M059J (cell line): ENCODE results near the gene TTLL10. TPM values are rescaled to one million over a fixed set of nuclear protein-coding genes. Genes with fewer than 3 reads are reported as not detected.
"Not testable (repeated sequence)": the region's sequence is repeated elsewhere in the genome, so short reads cannot be mapped to it uniquely, and the experiment has no call there.

Experiments used
- DNase-seq: peaks from one replicate; pipeline ENCODE4 v3.0.0-alpha.2; 2012; ENCODE audit warnings: low read depth
- total RNA-seq: library from RNA; depleted of rRNA; stranded (reverse); fragments of >200 nt; shearing (Covaris generic); gene quantifications from 2 replicates; pipeline ENCODE4 v1.2.3, GENCODE V29; 2014

The TTLL10 gene
- total RNA-seq, 1 experiment from 2014 or later: not detected

DNA sequence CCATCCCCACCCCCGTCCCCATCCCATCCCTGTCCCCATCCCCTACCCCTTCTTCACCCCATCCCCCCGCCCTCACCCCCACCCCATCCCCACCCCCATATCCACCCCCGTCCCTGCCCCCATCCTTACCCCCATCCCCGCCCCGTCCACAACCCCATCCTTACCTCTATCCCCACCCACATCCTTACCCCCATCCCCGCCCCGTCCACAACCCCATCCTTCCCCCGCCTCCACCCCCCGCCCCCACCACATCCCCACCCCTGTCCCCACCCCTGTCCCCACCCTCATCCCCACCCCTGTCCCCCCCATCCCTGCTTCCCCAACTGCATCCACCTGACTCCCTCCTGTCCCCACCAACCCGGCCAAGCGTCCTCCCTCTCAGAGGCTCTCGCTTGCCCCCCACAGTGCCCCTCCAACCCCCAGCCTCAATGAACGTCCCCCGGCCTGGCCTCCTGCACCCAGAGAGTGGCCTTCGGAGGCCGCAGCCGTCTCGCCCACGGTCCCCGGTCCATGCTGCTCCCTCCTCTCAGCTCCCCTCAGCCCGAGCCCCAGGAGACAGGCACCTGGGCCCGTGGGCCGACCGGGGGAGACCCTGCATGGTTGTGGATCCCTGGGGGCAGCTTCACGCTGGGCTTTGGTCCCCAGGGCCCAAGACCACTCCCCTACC lies 32.3 kb upstream of the TTLL10 start:
- DNase-seq: no peak

- DNase-seq: no peak
Observed at GRCh38 chr1:1141911-1142250, 31.8 kb upstream of the TTLL10 start.

- DNase-seq: not testable (repeated sequence)
Observed at GRCh38 chr1:1142352-1142751, 31.3 kb upstream of the TTLL10 start.

DNA sequence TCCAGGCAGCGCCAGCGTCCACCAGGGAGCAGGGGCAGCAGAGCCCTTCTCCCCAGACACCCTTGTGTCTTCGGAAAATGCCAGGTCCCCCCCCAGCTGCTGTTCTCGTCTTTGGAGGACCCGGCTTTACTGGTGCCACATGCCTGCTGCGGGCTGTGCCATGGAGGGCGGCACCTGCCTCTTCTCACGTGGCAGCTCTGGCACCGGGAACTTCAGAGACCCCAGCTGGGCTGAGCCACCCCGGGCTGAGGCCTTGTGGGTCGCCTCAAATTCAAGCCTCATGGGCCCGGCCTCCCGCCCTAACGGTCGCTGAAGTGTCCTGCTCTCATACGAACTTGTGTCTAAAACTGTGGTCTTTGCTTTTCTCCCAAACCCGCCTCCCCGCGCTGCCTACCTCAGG lies 30.8 kb upstream of the TTLL10 start:
- no peak for DNase-seq

DNA sequence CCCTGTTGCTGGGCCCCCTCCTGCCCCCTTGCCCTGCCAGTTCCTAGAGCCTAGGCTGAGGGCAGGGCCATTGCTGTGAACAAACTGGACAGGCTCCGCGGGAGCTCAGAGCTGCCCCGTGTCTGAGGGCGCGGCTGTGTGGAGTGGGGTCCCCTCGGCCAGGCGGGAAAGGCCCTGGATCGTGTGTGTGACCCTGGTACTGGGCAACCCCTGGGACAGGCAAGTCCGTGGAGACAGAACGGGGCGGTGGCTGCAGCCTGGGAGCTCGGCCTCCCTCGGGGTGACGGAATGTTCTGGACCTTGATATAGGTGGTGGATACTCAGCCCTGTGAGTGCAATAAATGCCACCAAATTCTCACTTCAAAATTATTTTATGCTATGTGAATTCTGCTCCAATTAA lies 30.0 kb upstream of the TTLL10 start:
- no peak for DNase-seq

DNA sequence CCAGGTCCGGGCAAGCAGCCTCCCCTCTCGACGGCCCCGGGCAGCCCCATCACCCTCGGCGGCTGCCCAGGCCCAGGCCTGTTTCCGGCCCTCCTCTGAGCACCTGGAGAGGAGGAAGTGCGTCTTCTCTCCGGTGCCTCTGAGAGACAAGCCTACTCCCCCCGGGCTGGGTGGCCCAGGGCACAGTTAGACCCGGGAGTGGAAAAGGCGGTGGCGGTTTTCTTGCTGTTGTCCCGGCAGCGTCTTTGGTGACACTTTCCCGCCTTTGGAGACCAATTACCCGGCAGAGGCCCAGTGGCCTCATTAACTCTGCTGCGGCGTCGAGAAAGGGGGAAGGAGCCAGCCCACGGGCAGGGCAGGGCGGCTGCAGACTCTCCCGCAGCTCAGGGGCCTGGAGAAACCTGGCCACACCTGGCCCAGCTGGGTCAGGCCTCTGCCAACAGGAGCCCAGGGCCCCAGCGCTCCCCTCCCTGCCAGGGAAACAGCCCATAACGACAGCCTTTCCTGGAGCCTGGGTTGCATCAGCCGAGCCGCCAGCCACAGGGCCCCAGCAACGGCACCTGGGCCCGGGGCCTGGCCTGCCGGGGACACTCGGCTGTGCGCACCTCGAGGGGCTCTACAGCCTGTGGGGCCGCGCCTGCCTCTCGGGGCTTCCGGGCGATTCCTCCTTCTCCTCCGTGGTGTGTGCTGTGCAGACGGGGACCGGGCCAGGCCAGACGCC lies 29.4 kb upstream of the TTLL10 start:
- DNase-seq: no peak

DNA sequence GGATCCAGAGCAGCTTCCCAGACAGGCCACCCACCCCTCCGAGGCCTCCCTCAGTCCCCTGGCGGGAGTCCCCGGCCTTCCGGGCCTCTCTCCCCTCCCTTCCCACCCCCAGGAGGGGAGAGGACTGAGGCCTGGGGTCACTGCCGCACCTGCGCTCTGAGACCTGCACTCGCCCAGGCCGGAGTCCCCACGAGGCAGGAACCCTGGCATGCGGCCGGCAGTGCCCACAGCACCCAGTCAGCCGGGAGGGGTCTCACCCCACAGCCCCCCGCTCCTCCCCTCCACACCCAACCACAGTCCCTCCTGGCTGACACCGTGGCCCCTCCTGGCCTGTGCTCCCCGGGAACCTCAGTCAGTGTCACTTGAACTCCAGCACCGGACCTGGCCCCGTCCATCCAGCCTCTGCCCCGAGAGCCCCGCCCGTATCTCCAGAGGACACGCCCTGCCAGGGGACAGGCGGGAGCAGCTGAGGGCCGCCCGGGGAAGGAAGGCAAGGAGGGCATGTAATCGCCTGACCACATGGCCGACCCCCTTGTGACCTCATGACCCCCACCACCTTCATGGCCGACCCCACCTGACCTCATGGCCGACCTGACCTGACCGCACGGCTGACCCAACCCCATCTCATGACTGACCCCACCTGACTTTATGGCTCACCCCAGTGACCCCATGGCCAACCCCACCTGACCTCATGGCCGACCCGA lies 28.7 kb upstream of the TTLL10 start:
- DNase-seq: no peak

DNA sequence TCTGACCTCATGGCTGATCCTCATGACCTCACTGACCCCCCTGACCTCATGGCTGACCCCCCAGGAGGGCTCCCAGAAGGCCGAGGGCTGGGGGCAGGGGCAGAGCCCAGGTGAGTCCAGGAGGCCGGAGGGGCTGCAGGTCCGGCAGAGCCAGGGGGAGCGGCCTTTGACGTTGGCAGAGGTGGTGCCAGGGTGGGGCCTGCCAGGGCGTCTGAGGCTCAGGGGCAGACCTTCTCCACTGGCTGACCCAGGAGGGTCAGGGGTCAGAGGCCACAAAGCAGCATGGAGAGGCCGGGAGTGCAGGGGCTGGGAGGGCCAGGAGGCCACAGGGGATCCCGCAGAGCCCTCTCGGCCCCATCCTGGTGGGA lies 28.1 kb upstream of the TTLL10 start:
- DNase-seq: no peak

GRCh38 chr1:1146026-1146425 lies 27.7 kb upstream of the TTLL10 start:
- no peak for DNase-seq

GRCh38 chr1:1146596-1146995 lies 27.1 kb upstream of the TTLL10 start:
- DNase-seq: no peak

DNA sequence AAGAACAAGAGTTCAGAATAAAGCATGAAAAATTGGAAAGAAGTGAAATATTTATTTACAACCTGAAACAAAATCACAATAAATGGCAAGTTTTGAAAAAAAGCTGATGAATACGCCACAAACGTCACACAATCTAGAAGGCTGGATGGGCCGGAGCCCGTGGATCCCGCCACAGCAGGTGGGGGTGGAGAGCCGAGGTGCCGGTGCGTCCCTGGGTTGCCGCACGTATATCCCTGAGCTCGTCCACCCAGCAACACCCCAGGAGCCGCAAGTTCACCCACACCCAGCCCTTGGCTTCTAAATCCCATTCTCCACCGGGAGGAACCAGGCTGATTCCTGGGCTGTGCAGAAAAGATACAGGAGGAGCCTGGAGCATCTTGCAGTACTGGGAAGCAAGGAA lies 25.6 kb upstream of the TTLL10 start:
- DNase-seq: no peak

GRCh38 chr1:1148569-1148968 lies 25.1 kb upstream of the TTLL10 start:
- DNase-seq: no peak

- DNase-seq: no peak
Observed at GRCh38 chr1:1149416-1149815, 24.3 kb upstream of the TTLL10 start.

GRCh38 chr1:1150100-1150499 lies 23.6 kb upstream of the TTLL10 start:
- DNase-seq: no peak

DNA sequence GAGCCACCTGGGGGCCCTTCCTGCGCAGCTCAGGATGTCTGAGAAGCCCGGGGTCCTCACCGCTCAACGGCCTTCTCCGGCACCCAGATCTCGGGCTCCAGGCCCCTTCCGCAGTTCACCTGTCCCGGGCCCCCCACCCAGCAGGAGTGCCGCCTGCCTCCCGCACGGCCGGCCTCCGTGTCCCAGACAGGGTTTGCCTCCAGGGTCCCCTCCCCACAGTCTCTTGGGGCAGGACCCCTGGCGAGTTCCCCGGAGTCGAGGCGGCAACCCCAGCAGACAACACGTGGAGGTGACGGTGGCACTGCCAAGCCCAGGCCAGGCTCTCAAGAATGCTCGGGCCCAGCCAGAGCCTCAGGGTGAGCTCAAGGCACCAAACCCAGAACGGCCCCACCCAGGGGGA lies 22.4 kb upstream of the TTLL10 start:
- DNase-seq: no peak

- DNase-seq: not testable (repeated sequence)
Observed at GRCh38 chr1:1152431-1152830, 21.2 kb upstream of the TTLL10 start.

DNA sequence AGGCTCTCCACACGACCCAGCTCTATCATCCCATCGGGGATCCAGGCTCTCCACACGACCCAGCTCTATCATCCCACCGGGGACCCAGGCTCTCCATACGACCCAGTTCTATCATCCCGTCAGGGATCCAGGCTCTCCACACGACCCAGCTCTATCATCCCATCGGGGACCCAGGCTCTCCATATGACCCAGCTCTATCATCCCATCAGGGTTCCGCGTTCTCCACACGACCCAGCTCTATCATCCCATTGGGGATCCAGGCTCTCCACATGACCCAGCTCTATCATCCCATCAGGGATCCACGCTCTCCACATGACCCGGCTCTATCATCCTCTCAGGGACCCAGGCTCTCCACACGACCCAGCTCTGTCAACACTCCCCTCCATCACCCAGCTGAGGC lies 20.5 kb upstream of the TTLL10 start:
- not testable (repeated sequence) for DNase-seq

DNA sequence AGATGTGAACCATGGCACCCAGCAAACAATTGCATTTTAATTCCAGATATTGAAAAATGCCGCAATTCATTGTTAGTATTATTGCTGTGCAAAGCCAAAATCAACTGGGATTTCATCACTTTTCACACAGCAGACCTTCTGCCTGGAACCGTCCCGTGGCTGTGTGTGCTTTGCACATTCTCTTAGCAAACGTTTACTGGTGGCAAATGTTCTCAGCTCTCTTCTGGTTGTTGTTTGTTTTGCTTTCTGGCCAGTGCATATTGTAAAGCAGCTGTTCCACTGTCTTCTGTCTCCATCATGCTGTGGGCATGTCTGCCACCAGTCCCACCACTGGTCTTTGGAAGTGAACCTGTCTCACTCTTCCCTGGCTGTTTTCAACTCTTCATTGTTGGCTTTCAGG lies 19.8 kb upstream of the TTLL10 start:
- DNase-seq: no peak

DNA sequence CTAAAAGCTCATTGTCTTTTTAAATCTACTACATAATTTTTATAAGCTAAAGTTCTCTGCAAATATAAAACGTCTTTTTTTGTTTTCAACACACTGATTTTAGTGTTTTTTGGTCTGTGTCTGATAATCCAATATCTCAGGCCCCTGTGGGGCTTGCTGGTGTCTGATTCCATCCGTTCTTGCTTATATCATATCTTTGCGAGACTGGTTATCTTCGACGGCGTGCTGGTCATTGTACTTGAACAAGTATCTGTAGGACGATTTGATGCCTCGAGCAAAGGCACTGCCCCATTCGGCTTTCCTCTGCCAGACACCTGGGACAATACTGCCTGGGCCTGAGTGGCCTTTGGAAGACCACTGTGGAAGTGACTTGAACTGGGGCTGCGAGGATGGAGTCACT lies 18.4 kb upstream of the TTLL10 start:
- DNase-seq: no peak

DNA sequence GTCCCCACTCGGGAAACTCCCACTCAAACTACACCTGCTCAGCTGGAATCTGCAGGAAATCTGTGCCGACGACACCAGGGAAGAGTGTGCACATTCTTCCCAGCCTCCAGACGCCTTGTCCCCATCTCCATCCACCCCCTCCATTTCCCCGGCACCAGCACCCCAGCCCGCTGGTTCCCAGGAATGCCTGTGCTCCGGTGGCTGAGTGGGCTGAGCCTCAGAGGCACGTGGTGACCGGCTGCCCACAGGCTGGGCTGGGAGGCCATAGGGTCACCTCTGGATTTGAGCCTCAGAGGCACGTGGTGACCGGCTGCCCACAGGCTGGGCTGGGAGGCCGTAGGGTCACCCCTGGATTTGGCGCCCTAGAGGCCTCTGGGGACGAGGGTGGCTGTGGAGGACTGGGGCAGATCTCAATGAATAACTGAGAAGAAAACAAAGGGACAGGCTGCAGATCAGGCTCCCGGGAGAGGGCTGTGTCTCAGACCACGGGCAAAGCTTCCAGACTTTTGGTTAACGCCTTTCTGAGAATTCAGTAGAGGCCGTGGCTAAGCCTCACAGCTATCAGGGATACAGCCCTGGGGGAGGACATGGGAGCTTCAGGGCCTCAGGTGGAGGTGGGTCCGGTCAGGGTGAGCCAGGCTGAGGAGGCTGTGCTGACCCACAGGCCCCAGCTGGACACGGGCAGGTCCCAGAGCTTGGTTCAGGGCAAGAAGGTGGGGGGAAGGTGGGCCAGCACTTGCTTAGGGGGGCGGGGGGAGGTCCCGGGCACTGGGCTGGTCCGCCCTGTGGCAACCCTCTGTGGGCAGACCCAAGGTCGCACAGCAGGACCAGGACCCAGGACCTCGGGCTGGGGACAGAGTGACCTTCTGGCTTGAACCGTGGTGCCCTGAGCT lies 17.3 kb upstream of the TTLL10 start:
- peak; percentile 14 for DNase-seq

DNA sequence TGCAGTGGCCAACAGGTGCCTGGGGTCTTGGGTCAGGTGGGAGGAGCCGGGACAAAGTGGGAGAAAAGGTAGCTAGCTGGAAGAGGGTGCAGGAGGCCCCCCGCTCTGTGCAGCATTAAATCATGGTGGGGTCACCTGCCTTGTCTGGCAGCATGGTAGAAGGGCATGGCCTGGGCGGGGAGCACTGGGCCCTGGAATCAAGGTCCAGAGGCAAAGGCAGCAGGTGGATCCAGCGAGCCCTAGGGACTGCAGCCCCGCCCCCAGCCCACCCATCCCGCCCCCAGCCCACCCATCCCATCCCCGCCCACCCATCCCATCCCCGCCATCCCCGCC lies 16.7 kb upstream of the TTLL10 start:
- DNase-seq: no peak

GRCh38 chr1:1157426-1157913 lies 16.2 kb upstream of the TTLL10 start:
- peak; percentile 92 for DNase-seq
